ENCODE data around the gene HSD17B11. TPM values are rescaled to one million over a fixed set of nuclear protein-coding genes. Genes with fewer than 3 reads are reported as not detected.

The HSD17B11 gene
- total and polyA plus RNA-seq, 10 donors: 27.0 to 121 (median 54.0) TPM

DNA sequence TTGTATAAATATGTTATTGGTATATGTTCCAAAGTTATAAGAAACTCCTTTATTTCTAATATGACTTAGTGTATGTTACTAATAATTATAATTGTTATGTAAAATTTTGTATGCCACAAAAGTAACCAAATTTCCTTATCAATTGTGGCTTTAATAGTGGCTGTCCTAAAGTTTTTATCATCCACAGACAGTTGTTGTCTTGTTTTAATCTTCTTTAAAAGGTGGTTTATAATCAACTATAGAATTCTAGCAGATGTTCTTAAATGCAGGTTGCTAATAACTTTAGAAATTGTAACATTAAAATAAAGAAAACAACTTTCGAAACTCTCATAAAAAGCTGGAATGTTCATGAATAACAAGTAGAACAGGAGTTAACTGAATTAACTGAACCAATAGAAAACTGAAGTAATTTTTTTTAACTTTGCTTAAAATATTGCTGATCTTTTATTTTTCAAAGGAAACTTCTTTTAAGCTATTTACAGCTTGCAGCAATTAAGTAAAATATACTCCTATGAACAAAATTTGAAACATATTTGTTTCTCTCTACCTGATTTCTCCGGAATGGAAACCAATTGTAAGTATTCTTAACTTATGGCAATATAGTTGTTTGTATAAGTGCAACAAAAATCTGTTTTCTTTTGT is 24.3 kb downstream of the HSD17B11 start:
- Histone ChIP-seq H3K27me3 (replicated peaks in 1 of 7) (no peaks in the 10 kb centered on the region), H3K27ac (no peak overlapping the region), H3K36me3 (peaks cover 3 to 98% (median 57%) of the 10 kb centered on the region in 6 donors), H3K9me3 (no peaks in the 10 kb centered on the region), H3K4me1 (peaks cover 0 to 6% (median 4%) of the 10 kb centered on the region in 6 donors), H3K4me3 (no peak overlapping the region)
- intact Hi-C loops (cut with DNase I; ENCODE audit: low total_unique reads): no loop called here
- DNase-seq: no peak
- TF ChIP-seq POLR2AphosphoS5 (IDR thresholded peaks at IDR 0.05) (no peak), POLR2A (IDR thresholded peaks at IDR 0.05) (no peak)
- TF ChIP-seq, protein P1, sequence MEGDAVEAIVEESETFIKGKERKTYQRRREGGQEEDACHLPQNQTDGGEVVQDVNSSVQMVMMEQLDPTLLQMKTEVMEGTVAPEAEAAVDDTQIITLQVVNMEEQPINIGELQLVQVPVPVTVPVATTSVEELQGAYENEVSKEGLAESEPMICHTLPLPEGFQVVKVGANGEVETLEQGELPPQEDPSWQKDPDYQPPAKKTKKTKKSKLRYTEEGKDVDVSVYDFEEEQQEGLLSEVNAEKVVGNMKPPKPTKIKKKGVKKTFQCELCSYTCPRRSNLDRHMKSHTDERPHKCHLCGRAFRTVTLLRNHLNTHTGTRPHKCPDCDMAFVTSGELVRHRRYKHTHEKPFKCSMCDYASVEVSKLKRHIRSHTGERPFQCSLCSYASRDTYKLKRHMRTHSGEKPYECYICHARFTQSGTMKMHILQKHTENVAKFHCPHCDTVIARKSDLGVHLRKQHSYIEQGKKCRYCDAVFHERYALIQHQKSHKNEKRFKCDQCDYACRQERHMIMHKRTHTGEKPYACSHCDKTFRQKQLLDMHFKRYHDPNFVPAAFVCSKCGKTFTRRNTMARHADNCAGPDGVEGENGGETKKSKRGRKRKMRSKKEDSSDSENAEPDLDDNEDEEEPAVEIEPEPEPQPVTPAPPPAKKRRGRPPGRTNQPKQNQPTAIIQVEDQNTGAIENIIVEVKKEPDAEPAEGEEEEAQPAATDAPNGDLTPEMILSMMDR (IDR thresholded peaks at IDR 0.05 in 8 of 11, conservative IDR thresholded peaks at IDR 0.05 in 3 of 11): no peak
- 51 to 100% (median 75%) methylated on average over 2 of the region's 2 CpGs for WGBS, 5 donors

DNA sequence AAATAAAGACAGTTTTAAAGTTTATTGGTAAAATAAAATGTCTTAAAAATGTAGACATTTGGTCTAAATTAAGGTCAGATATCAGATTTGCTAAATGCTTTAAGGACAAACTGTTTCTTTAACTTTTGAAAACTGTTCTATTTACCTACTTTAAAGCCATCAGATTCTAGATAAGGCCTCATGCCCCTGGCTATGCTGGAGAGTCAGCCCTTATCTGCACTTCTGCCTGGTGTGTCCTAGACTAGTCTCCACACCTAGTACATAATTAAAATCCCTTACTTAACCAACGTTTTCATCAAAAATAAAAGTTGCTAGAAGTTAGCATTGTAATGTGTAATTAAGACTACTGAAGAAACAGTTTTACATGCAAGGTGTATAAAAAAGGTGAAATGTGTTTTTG is 25.6 kb downstream of the HSD17B11 start:
- no peak overlapping the region for H3K27ac ChIP-seq
- no peak for DNase-seq
- H3K36me3 ChIP-seq: peaks cover 3 to 100% (median 53%) of the 10 kb centered on the region in 6 donors
- TF ChIP-seq POLR2A (IDR thresholded peaks at IDR 0.05): no peak
- TF ChIP-seq, protein P1 (IDR thresholded peaks at IDR 0.05 in 8 of 11, conservative IDR thresholded peaks at IDR 0.05 in 3 of 11): no peak
- TF ChIP-seq POLR2AphosphoS5 (IDR thresholded peaks at IDR 0.05): no peak
- H3K4me1 ChIP-seq: peaks cover 0 to 5% (median 4%) of the 10 kb centered on the region in 6 donors
- 81 to 89% (median 84%) methylated on average over 1 of the region's 1 CpG for WGBS, 5 donors
- intact Hi-C loops (cut with DNase I; ENCODE audit: low total_unique reads): no loop called here
- no peaks in the 10 kb centered on the region for H3K27me3 ChIP-seq (replicated peaks in 1 of 7)
- no peak overlapping the region for H3K4me3 ChIP-seq
- no peaks in the 10 kb centered on the region for H3K9me3 ChIP-seq

DNA sequence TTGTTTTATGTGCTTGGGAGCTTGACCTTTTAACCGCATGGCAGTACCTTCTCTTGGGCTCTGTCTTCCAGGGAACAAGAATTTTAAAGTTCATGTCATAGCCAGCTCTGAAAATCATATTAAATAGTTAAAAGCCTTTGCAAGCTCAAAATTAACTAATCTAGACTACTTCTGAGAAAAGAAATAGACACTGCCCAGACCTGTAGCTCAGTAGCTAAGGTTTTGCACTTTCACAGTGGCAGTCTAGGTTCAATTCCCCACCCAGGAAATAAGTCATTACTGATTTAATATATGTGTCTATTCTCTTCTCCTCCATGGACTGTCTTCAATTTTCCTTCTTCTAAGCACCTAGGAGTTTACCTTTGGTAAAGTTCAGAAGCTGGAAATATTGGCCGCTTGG is 27.4 kb downstream of the HSD17B11 start:
- 87 to 99% (median 99%) methylated on average over 2 of the region's 2 CpGs for WGBS, 5 donors
- no peak overlapping the region for H3K4me3 ChIP-seq
- intact Hi-C loops (cut with DNase I; ENCODE audit: low total_unique reads): no loop called here
- no peak for DNase-seq
- peaks cover 3 to 100% (median 47%) of the 10 kb centered on the region in 6 donors for H3K36me3 ChIP-seq
- TF ChIP-seq POLR2A (IDR thresholded peaks at IDR 0.05) (no peak), POLR2AphosphoS5 (IDR thresholded peaks at IDR 0.05) (no peak)
- TF ChIP-seq, protein P1 (IDR thresholded peaks at IDR 0.05 in 8 of 11, conservative IDR thresholded peaks at IDR 0.05 in 3 of 11): no peak
- no peaks in the 10 kb centered on the region for H3K27me3 ChIP-seq (replicated peaks in 1 of 7)
- no peaks in the 10 kb centered on the region for H3K4me1 ChIP-seq
- no peaks in the 10 kb centered on the region for H3K9me3 ChIP-seq
- no peak overlapping the region for H3K27ac ChIP-seq

DNA sequence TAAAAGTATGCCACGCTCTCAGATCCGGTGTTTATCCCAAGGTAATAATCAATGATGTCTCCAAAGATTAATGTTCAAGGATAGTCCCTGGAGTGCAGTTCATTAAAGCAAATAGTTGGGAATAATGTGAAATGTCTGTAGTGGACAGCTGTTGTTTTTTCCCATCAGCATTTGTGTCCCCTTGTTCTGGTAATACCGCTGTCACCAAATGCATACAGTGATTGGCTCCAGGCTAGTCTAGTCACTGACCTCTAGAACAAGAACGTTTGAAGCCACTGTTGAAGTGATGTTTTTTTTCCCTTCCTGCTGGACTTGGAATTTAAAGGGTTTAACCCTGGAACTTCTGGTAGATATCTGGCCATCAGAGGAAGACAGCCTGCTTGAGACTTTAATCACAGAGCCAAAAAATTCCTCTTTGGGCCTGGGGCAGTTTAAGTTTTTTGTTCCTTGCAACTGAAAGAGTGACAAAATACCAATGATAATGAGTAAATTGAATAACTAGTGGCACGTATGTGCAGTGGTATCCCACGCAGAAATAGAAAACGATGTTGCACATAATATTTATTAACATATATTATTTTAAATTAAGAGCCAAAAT is 30.6 kb downstream of the HSD17B11 start:
- H3K4me1 ChIP-seq: no peaks in the 10 kb centered on the region
- WGBS, 5 donors: 81 to 86% (median 84%) methylated on average over 7 of the region's 7 CpGs
- no peaks in the 10 kb centered on the region for H3K9me3 ChIP-seq
- intact Hi-C loops (cut with DNase I; ENCODE audit: low total_unique reads): no loop called here
- peaks cover 3 to 99% (median 56%) of the 10 kb centered on the region in 6 donors for H3K36me3 ChIP-seq
- no peaks in the 10 kb centered on the region for H3K27me3 ChIP-seq (replicated peaks in 1 of 7)
- no peak overlapping the region for H3K27ac ChIP-seq
- no peak overlapping the region for H3K4me3 ChIP-seq
- no peak for DNase-seq
- TF ChIP-seq, protein P1 (IDR thresholded peaks at IDR 0.05 in 8 of 11, conservative IDR thresholded peaks at IDR 0.05 in 3 of 11): no peak
- TF ChIP-seq POLR2A (IDR thresholded peaks at IDR 0.05): no peak
- TF ChIP-seq POLR2AphosphoS5 (IDR thresholded peaks at IDR 0.05): no peak
